ENCODE data around the gene TEAD3.
A peak's percentile ranks its signal among the peaks of the same experiment; 100 is the strongest.

The TEAD3 gene

GRCh38 chr6:35478259-35478658 lies 18.6 kb downstream of the TEAD3 start:
- no peak for DNase-seq (ENCODE audit: low read depth, low spot score)

GRCh38 chr6:35477551-35478179 lies 19.2 kb downstream of the TEAD3 start:
- no peak overlapping the region for H3K27ac ChIP-seq
- DNase-seq (ENCODE audit: low read depth, low spot score) = no peak

More at GRCh38 chr6:35478259-35478658, 18.6 kb downstream of the TEAD3 start:
- no peak overlapping the region for H3K27ac ChIP-seq

- H3K27ac ChIP-seq = no peak overlapping the region
- no peak for DNase-seq (ENCODE audit: low read depth, low spot score)
These were observed 19.9 kb downstream of the TEAD3 start for GRCh38 chr6:35477028-35477427.

- DNase-seq (ENCODE audit: low read depth, low spot score) = no peak
- H3K27ac ChIP-seq = no peak overlapping the region
These were observed 20.9 kb downstream of the TEAD3 start for GRCh38 chr6:35476004-35476403.

GRCh38 chr6:35475573-35475972 lies 21.3 kb downstream of the TEAD3 start:
- H3K27ac ChIP-seq = no peak overlapping the region
- DNase-seq (ENCODE audit: low read depth, low spot score) = no peak

- no peak for DNase-seq (ENCODE audit: low read depth, low spot score)
- H3K27ac ChIP-seq = no peak overlapping the region
These were observed 21.8 kb downstream of the TEAD3 start for GRCh38 chr6:35474942-35475570.

- no peak for DNase-seq (ENCODE audit: low read depth, low spot score)
- H3K27ac ChIP-seq = peak overlapping the region; percentile 94
These were observed 22.5 kb downstream of the TEAD3 start for GRCh38 chr6:35474131-35474941.

GRCh38 chr6:35473850-35474130 lies 23.1 kb downstream of the TEAD3 start:
- peak overlapping the region; percentile 94 for H3K27ac ChIP-seq
- no peak for DNase-seq (ENCODE audit: low read depth, low spot score)

- DNase-seq (ENCODE audit: low read depth, low spot score) = no peak
- peak overlapping the region; percentile 94 for H3K27ac ChIP-seq
These were observed 23.6 kb downstream of the TEAD3 start for GRCh38 chr6:35473075-35473849.

GRCh38 chr6:35471836-35472345 lies 25.0 kb downstream of the TEAD3 start:
- no peak for DNase-seq (ENCODE audit: low read depth, low spot score)
- peak overlapping the region; percentile 94 for H3K27ac ChIP-seq

GRCh38 chr6:35470663-35471120 lies 26.2 kb downstream of the TEAD3 start:
- peak overlapping the region; percentile 94 for H3K27ac ChIP-seq
- DNase-seq (ENCODE audit: low read depth, low spot score) = no peak

- peak overlapping the region; percentile 94 for H3K27ac ChIP-seq
- DNase-seq (ENCODE audit: low read depth, low spot score) = no peak
These were observed 26.9 kb downstream of the TEAD3 start for GRCh38 chr6:35469751-35470662.

- no peak for DNase-seq (ENCODE audit: low read depth, low spot score)
- H3K27ac ChIP-seq = peak overlapping the region; percentile 94
These were observed 27.7 kb downstream of the TEAD3 start for GRCh38 chr6:35468980-35469750.

GRCh38 chr6:35468181-35468979 lies 28.5 kb downstream of the TEAD3 start, which contains the start of gene RPL10A:
RPL10A (plus strand) TSS chr6:35468401; CDS start chr6:35468435, 34 bp downstream.
- H3K27ac ChIP-seq = peak within 1 kb of the TSS; percentile 94
- DNase-seq (ENCODE audit: low read depth, low spot score) = peak; percentile 82

- DNase-seq (ENCODE audit: low read depth, low spot score) = no peak
- H3K27ac ChIP-seq = no peak overlapping the region
These were observed 31.2 kb downstream of the TEAD3 start for GRCh38 chr6:35465646-35466045.

GRCh38 chr6:35463292-35463691 lies 33.6 kb downstream of the TEAD3 start:
- no peak for DNase-seq (ENCODE audit: low read depth, low spot score)
- H3K27ac ChIP-seq = no peak overlapping the region

- no peak for DNase-seq (ENCODE audit: low read depth, low spot score)
- no peak overlapping the region for H3K27ac ChIP-seq
These were observed 35.6 kb downstream of the TEAD3 start for GRCh38 chr6:35461270-35461669.

GRCh38 chr6:35457907-35458306 lies 39.0 kb downstream of the TEAD3 start:
- no peak overlapping the region for H3K27ac ChIP-seq

More at GRCh38 chr6:35457907-35458306, 39.0 kb downstream of the TEAD3 start:
- no peak for DNase-seq (ENCODE audit: low read depth, low spot score)
